ENCODE results near the gene RBM3.
"Not testable (repeated sequence)": the region's sequence is repeated elsewhere in the genome, so short reads cannot be mapped to it uniquely, and the experiment has no call there.

RBM3 gene

DNA sequence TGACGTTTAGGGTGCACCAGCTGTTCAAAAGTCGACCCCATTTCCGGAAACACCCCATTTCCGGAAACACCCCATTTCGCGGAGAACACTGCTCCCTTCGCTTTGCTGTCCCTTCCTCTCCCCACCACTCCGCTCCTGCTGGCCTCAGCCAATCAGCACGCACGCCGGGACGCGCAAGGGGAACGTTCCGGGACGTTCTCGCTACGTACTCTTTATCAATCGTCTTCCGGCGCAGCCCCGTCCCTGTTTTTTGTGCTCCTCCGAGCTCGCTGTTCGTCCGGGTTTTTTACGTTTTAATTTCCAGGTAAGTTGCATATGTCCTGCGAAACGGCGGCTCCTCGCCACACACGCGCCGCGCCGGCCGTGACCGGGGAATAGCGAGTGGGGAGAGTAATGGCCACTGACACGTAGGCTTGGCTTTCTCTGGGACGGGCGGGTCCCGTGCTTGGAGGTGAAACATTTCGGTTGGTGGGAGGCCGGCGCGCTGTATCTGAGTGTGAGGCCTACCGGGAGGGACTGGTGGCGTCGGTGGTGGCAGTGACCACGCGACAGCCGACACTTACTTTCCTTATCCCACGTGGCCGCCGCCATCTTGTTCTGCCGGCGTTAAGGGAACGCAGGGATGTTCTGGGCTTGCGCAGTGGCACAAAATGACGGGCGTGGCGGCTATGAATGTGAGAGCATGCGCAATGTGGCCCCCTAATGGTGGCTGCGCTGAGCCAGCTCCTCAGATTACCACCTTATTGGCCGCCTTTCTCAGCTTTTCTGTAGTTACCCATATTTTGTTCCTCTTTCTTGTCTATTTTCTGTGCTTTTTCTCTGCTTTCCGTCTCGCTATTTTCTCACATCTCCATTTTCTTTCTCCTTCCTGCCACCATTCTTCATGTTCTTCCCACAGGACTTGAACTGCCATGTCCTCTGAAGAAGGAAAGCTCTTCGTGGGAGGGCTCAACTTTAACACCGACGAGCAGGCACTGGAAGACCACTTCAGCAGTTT is at the start of gene RBM3:
Gene RBM3, plus strand, starts transcription at position 215 of the 997 bp plus-strand sequence. Its CDS starts 697 bp downstream, at position 912.
- peak; percentile 82 to 87 for DNase-seq

- DNase-seq = not testable (repeated sequence)
Measured at GRCh38 chrX:48525853-48526252, 48.4 kb upstream of the RBM3 start.

DNA sequence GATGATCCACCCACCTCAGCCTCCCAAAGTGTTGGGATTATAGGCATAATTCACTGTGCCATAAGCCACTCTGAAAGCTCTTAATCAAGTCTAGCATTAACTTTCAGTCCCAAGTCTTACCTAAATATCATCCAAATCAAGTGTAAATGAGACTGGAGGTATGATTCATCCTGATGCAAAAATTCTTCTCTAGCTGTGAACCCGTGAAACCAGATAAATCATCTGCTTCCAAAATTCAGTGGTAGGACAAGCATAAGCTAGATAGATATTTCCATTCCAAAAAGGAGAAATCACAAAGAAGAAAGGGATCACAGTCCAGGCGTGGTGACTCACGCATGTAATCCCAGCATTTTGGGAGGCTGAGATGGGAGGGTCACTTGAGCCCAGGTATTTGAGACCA is 43.5 kb upstream of the RBM3 start:
- DNase-seq = no peak

GRCh38 chrX:48531358-48531959 is 42.8 kb upstream of the RBM3 start:
- no peak for DNase-seq

DNA sequence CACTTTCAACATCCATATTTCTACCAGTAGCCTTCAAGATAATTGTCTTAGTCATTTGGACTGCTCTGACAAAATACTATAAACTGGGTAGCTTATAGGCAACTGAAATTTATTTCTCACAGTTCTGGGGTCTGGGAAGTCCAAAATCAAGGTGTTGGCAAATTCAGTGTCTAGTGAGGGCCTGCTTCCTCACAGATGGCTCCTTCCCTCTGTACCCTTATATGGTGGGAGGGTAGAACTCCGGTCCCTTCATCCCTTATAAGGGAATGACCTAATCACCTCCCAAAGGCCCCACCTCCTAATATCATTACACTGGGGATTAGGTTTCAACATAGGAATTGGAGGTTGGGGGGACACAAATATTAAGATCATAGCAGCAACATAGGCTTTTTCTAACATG is 42.1 kb upstream of the RBM3 start:
- no peak for DNase-seq

DNA sequence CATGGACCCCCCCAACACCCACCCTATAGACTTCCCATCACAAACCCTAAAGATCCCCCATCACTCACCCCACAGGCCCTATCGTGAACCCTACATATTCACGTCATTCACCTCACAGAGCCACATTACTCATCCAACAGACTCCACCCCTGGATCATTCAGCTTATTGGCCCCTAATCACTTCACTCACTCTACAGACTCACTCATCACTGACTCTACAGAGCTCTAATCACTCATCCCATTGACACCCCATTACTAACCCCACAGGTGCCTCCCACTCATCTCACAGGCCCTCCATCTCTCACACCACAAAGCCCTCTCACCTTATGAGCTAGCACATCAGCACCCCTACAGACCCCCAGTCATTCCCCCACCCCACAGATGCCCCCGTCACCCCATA is 41.1 kb upstream of the RBM3 start:
- no peak for DNase-seq

GRCh38 chrX:48538641-48539344 is 35.5 kb upstream of the RBM3 start:
- no peak for DNase-seq

DNA sequence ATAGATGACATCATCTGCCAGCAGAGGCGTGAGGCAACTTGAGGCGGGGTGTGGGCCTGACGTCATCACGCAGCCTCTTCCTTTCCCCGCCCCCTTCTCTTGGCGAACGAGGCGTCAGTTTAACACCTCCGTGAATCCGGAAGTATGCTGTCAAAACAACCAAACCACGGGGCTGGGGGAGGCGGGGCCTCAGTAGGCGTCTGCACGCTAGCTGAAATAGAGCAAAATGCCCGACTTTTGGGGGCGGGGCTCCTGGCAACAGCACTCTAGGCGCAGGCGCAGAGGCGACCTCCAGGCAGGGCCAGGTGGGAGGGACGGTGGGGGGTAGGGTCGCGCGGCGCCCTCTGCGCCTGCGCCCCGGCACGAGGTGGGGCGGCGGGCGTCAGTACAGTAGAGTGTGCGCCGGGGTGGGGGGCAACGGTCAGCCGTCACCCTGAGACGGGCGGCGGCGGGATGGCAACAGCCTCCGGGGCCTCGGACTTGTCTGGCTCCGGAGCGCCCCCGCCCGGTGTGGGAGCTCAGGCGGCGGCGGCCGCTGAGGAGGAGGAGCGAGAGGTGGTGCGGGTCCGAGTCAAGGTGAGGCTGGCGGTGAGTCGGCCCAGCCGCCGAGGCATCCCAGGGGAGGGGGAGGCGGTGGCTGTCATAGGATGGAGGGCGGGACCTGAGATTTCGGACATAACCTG is 34.8 kb upstream of the RBM3 start, which contains the start of gene TBC1D25:
Gene TBC1D25, plus strand, starts transcription at position 370 of the 683 bp plus-strand sequence. Its CDS starts 84 bp downstream, at position 454.
- DNase-seq = peak; percentile 86 to 89

DNA sequence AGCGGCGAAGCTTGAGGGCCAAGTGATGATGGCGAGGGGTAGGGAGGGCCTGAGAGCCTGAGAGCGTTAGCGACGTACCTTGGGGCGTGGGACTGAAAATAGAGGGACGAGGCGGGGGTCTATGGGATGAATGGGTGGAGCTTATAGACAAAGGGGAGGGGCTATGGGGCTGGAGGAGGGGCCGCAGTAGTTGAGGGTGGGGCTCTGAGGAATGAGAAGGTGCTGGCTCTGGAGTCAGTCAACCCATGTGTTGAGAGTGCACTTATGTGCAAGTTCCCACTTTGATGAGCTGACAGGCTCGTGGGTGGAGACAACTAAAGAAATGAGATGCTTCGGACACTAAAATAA is 34.3 kb upstream of the RBM3 start:
- peak; percentile 1 to 19 for DNase-seq

DNA sequence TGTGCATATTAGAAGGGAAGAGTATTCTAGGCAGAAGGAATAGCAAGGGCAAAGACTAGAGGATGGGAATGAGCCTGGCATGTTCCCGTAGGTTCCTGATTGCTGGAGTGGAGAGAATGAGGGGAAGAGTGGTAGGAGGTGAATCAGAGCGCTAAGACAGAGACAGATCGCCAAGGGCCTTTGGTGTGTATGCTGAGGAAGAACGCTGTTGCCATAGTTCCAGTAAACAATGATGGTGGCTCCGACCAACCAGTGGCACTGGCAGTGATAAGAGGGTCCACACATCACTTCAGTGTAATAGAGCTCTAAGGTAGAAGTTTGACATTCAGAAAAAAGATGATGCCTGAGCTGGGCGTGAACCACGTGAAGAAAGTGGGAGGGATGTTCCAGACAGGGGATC is 33.8 kb upstream of the RBM3 start:
- DNase-seq = no peak

- DNase-seq = no peak
Measured at GRCh38 chrX:48541140-48541814, 33.0 kb upstream of the RBM3 start.

DNA sequence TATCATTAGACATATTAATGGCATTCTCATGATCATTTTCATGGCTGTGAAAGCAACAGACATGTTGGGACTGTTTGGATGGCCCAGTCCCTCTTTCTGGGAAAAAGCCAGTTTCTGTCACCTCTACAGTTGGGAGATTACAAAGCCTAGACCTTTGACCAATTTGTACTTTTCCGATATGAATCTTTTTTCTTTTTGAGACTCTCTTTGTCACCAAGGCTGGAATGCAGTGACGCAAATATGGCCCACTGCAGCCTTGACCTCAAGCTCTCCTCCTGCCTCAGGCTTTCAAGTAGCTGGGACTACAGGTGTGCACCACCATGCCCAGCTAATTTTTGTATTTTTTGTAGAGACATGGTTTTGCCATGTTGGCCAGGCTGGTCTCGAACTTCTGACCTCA is 25.4 kb upstream of the RBM3 start:
- DNase-seq = no peak

GRCh38 chrX:48555731-48556325 is 18.5 kb upstream of the RBM3 start:
- DNase-seq = not testable (repeated sequence)

DNA sequence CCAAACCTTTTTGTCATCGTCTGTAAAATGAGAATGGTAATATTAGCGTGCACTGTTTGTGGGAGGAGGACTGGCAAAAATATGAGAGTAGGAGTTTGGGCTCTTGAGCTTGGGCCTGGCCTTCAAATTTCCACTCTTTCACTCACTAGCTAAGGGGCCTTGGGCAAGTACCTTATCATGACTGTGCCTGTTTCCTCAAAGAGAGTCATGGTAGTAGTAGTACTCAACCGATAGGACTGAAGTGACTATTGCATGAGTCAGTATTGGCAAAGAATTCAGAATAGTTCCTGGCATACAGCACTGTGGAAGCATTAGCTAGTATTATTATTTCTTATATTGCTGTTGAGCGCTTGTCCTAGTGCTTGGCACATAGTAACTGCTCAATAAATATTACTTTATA is 16.0 kb upstream of the RBM3 start:
- DNase-seq = no peak

DNA sequence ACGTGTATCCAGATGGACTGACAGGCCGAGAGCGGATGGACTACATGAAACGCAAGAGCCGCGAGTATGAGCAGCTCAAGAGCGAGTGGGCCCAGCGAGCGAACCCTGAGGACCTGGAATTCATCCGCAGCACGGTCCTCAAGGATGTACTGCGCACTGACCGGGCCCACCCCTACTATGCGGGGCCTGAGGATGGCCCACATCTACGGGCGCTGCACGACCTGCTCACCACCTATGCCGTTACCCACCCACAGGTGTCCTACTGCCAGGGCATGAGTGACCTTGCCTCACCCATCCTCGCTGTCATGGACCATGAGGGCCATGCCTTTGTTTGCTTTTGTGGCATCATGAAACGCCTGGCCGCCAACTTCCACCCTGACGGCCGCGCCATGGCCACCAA is 14.6 kb upstream of the RBM3 start:
- DNase-seq = no peak

DNA sequence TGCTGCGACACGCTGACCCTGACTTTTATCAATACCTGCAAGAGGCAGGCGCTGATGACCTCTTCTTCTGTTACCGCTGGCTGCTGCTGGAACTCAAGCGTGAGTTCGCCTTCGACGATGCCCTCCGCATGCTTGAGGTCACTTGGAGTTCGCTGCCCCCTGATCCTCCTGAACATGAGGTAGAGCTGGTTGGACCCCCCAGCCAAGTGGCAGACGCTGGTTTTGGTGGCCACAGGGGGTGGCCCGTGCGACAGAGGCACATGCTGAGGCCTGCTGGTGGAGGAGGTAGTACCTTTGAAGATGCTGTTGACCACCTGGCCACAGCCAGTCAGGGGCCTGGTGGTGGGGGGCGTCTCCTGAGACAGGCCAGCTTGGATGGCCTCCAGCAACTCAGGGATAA is 14.2 kb upstream of the RBM3 start:
- no peak for DNase-seq

DNA sequence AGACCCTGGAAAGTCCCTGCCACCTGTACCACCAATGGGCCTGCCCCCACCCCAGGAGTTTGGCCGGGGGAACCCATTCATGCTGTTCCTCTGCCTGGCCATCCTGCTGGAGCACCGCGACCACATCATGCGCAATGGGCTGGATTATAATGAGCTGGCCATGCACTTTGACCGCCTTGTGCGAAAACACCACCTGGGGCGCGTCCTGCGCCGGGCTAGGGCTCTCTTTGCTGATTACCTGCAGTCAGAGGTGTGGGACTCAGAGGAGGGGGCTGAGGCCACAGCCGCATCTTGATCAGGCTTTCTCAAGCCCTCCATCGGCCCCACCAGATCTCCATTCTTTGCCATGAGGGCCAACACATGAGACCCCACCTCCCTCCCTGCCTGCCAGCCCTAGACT is 13.6 kb upstream of the RBM3 start:
- DNase-seq = no peak

DNA sequence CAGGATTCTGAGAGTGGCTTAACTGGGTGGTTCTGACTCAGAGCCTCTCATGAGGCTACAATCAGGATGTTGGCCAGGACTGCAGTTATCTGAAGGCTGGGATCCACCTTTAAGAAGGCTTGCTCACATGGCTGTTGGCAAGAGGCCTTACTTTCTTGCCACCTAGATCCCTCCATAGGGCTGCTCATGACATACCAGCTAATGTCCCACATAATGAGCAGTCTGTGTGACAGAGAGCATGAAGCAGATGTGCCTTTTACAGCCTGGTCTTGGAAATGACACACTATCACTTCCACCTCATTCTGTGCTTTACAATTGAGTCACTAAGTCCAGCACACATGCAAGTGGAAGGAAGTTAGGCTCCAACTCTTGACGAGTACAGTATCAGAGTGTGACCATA is 4.3 kb upstream of the RBM3 start:
- DNase-seq = peak; percentile 69 to 80

DNA sequence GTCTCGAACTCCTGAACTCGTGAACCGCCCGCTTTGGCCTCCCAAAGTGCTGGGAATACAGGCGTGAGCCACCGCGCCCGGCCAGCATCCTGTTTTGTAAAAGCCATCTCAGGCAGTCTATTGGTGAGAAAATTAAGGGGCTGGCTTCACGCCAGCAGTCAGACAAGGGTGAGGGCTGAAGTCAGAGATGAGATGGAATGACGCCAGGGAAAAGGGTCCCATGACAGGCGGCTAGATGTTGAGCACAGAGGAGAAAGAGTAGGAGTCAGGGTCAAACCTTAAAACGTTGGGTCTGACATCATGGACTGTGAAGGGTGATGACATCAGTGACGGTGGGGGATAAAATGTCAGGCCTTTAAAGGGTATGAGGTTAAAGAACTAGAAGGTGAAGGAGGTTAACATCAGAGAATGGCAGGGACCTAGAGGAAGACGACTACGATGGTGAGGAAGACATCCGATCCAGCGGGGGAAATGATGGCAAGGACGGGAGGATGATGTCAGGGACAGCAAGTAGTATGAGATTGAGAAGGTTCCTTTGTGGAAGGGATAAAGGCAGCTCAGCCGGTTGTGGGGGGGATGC is 504 bp upstream of the RBM3 start:
- DNase-seq = no peak

- no peak for DNase-seq
Measured at GRCh38 chrX:48575642-48576041, 1.4 kb downstream of the RBM3 start.

DNA sequence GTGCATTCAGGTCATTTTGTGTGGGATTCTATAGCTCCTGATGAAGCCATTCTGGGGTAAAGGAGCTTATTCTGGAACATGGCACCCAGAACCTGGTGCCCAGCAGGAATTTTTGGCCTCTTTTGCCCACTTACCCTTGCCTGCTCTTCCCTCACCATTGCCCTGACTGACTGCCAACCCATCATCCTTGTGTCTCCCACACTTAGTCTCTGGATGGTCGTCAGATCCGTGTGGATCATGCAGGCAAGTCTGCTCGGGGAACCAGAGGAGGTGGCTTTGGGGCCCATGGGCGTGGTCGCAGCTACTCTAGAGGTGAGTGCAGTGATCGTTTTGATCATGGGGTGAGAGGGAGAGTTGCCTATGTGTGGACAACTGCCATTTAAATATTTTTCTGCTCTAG is 1.8 kb downstream of the RBM3 start:
- no peak for DNase-seq
